IPS-20b (cell line): ENCODE data around the gene TBC1D24.
A peak's percentile ranks its signal among the peaks of the same experiment; 100 is the strongest.
"Not testable (repeated sequence)": the region's sequence is repeated elsewhere in the genome, so short reads cannot be mapped to it uniquely, and the experiment has no call there.

Experiments
- H3K27ac ChIP-seq: one replicate; pipeline ENCODE4 v1.5.1; 2013; ENCODE audit warnings: low read length
- H3K27me3 ChIP-seq: 2 replicates; pipeline ENCODE4 v1.6.1; 2013; ENCODE audit warnings: mild to moderate bottlenecking, low read length, inconsistent platforms; ENCODE audit not compliant: insufficient read depth
- H3K36me3 ChIP-seq: 2 replicates; pipeline ENCODE4 v1.6.1; 2013; ENCODE audit warnings: low read depth, mild to moderate bottlenecking, inconsistent platforms, low read length, moderate library complexity; ENCODE audit not compliant: insufficient read depth
- H3K4me1 ChIP-seq: 2 replicates; pipeline ENCODE4 v1.6.1; 2013; ENCODE audit warnings: mild to moderate bottlenecking, control low read depth, inconsistent platforms, low read length, moderate library complexity; ENCODE audit not compliant: insufficient read depth
- H3K4me3 ChIP-seq: 2 replicates; pipeline ENCODE4 v1.5.1; 2013; ENCODE audit warnings: mild to moderate bottlenecking, low read length, inconsistent platforms
- H3K9ac ChIP-seq: 2 replicates; pipeline ENCODE4 v1.6.1; 2013; ENCODE audit warnings: low read depth, mild to moderate bottlenecking, inconsistent platforms, low read length, moderate library complexity
- H3K9me3 ChIP-seq: 2 replicates; pipeline ENCODE4 v1.6.1; 2013; ENCODE audit warnings: mild to moderate bottlenecking, low read depth, low read length, inconsistent platforms; ENCODE audit not compliant: insufficient read depth

TBC1D24 gene

GRCh38 chr16:2529961-2530628, 55.2 kb downstream of the TBC1D24 start:
- peaks cover 25% of the 10 kb centered on the region for H3K36me3 ChIP-seq
- H3K9me3 ChIP-seq = no peaks in the 10 kb centered on the region
- no peak overlapping the region for H3K27ac ChIP-seq
- H3K9ac ChIP-seq = no peak overlapping the region
- H3K4me3 ChIP-seq = no peak overlapping the region
- H3K27me3 ChIP-seq = no peaks in the 10 kb centered on the region; the same call in 1 of the 2 replicates
- peaks cover 6% of the 10 kb centered on the region; the same call in 1 of the 2 replicates for H3K4me1 ChIP-seq

GRCh38 chr16:2530629-2531318, 55.8 kb downstream of the TBC1D24 start:
- Histone ChIP-seq H3K27me3 (no peaks in the 10 kb centered on the region; the same call in 1 of the 2 replicates), H3K27ac (no peak overlapping the region), H3K36me3 (peaks cover 24% of the 10 kb centered on the region), H3K4me1 (peaks cover 6% of the 10 kb centered on the region; the same call in 1 of the 2 replicates), H3K4me3 (peak overlapping the region; percentile 64; the same call in 1 of the 2 replicates), H3K9ac (peak overlapping the region; percentile 65; the same call in 1 of the 2 replicates), H3K9me3 (no peaks in the 10 kb centered on the region)

- Histone ChIP-seq H3K36me3 (peaks cover 18% of the 10 kb centered on the region), H3K27me3 (no peaks in the 10 kb centered on the region; the same call in 1 of the 2 replicates), H3K4me3 (peak within 1 kb of the TSS; percentile 73), H3K9me3 (no peaks in the 10 kb centered on the region), H3K9ac (peak within 1 kb of the TSS; percentile 65; the same call in 1 of the 2 replicates), H3K27ac (no peak within 1 kb of the TSS), H3K4me1 (peaks cover 6% of the 10 kb centered on the region; the same call in 1 of the 2 replicates)
Observed at GRCh38 chr16:2531371-2531695, 56.4 kb downstream of the TBC1D24 start, which contains the start of gene CEMP1. Gene CEMP1, minus strand, starts transcription at chr16:2531408. Its CDS starts 335 bp downstream, at chr16:2531073.

- H3K4me3 ChIP-seq = peak overlapping the region; percentile 73
- H3K4me1 ChIP-seq = peaks cover 6% of the 10 kb centered on the region; the same call in 1 of the 2 replicates
- H3K9ac ChIP-seq = peak overlapping the region; percentile 65; the same call in 1 of the 2 replicates
- H3K27ac ChIP-seq = no peak overlapping the region
- no peaks in the 10 kb centered on the region; the same call in 1 of the 2 replicates for H3K27me3 ChIP-seq
- H3K9me3 ChIP-seq = no peaks in the 10 kb centered on the region
- H3K36me3 ChIP-seq = peaks cover 17% of the 10 kb centered on the region; the same call in 1 of the 2 replicates
Observed at GRCh38 chr16:2531696-2532493, 57.0 kb downstream of the TBC1D24 start.

- H3K36me3 ChIP-seq = peaks cover 17% of the 10 kb centered on the region; the same call in 1 of the 2 replicates
- no peak overlapping the region for H3K27ac ChIP-seq
- H3K27me3 ChIP-seq = no peaks in the 10 kb centered on the region; the same call in 1 of the 2 replicates
- H3K9ac ChIP-seq = peak overlapping the region; percentile 62; the same call in 1 of the 2 replicates
- H3K4me3 ChIP-seq = peak overlapping the region; percentile 73
- peaks cover 6% of the 10 kb centered on the region; the same call in 1 of the 2 replicates for H3K4me1 ChIP-seq
- no peaks in the 10 kb centered on the region for H3K9me3 ChIP-seq
Observed at GRCh38 chr16:2532494-2533141, 57.7 kb downstream of the TBC1D24 start.

GRCh38 chr16:2533142-2533755, 58.3 kb downstream of the TBC1D24 start:
- H3K36me3 ChIP-seq = peaks cover 15% of the 10 kb centered on the region; the same call in 1 of the 2 replicates
- H3K9ac ChIP-seq, H3K4me1 ChIP-seq, H3K9me3 ChIP-seq, H3K27ac ChIP-seq, H3K27me3 ChIP-seq: not testable (repeated sequence)
- H3K4me3 ChIP-seq = peak overlapping the region; percentile 73

GRCh38 chr16:2533912-2534311, 59.0 kb downstream of the TBC1D24 start:
- H3K4me1 ChIP-seq = peaks cover 6% of the 10 kb centered on the region; the same call in 1 of the 2 replicates
- no peak overlapping the region for H3K4me3 ChIP-seq

GRCh38 chr16:2534335-2534734, 59.4 kb downstream of the TBC1D24 start:
- not testable (repeated sequence) for H3K9me3 ChIP-seq, H3K4me3 ChIP-seq, H3K4me1 ChIP-seq, H3K36me3 ChIP-seq, H3K27me3 ChIP-seq, H3K9ac ChIP-seq, H3K27ac ChIP-seq

More at GRCh38 chr16:2533912-2534311, 59.0 kb downstream of the TBC1D24 start:
- Histone ChIP-seq H3K27ac (no peak overlapping the region), H3K36me3 (peaks cover 9% of the 10 kb centered on the region; the same call in 1 of the 2 replicates), H3K9me3 (no peaks in the 10 kb centered on the region), H3K27me3 (no peaks in the 10 kb centered on the region; the same call in 1 of the 2 replicates), H3K9ac (no peak overlapping the region)

GRCh38 chr16:2535625-2536013, 60.7 kb downstream of the TBC1D24 start:
- H3K9ac ChIP-seq = no peak overlapping the region
- H3K4me1 ChIP-seq = peaks cover 6% of the 10 kb centered on the region; the same call in 1 of the 2 replicates
- no peaks in the 10 kb centered on the region for H3K36me3 ChIP-seq
- no peak overlapping the region for H3K4me3 ChIP-seq
- no peak overlapping the region for H3K27ac ChIP-seq
- no peaks in the 10 kb centered on the region; the same call in 1 of the 2 replicates for H3K27me3 ChIP-seq
- H3K9me3 ChIP-seq = no peaks in the 10 kb centered on the region

- Histone ChIP-seq H3K27ac (no peak within 1 kb of the TSS), H3K27me3 (no peaks in the 10 kb centered on the region; the same call in 1 of the 2 replicates), H3K36me3 (no peaks in the 10 kb centered on the region), H3K9me3 (no peaks in the 10 kb centered on the region), H3K4me3 (peak within 1 kb of the TSS; percentile 74), H3K4me1 (no peaks in the 10 kb centered on the region), H3K9ac (peak within 1 kb of the TSS; percentile 32; the same call in 1 of the 2 replicates)
Observed at GRCh38 chr16:2537451-2538379, 62.8 kb downstream of the TBC1D24 start, which contains the start of gene PDPK1. Gene PDPK1, plus strand, starts transcription at chr16:2538021. Its CDS starts 92 bp downstream, at chr16:2538113.
